SK-MEL-5 (cell line): ENCODE measurements around the gene HBM. TPM values are rescaled to one million over a fixed set of nuclear protein-coding genes. Genes with fewer than 3 reads are reported as not detected.
"Not testable (repeated sequence)": the region's sequence is repeated elsewhere in the genome, so short reads cannot be mapped to it uniquely, and the experiment has no call there.

Experiments
- DNase-seq: peaks from one replicate; pipeline ENCODE4 v3.0.0-alpha.2; 2016; ENCODE audit warnings: low read depth, low spot score
- in situ Hi-C: cut with HindIII; loops from 2 replicates; pipeline ENCODE4 v1.10.0; 2016; ENCODE audit warnings: low sequenced_read_pairs, high pct_unique_total_duplicates, low pct_unique_long_range_greater_than_20kb
- small RNA-seq, 2 experiments: library from RNA; depleted of rRNA; stranded (forward); fragments of <200 nt; gene quantifications; one replicate each; pipeline ENCODE3, GENCODE V24; 2014
- total RNA-seq: library from RNA; depleted of rRNA; stranded (reverse); fragments of >200 nt; shearing (Covaris generic); gene quantifications from 2 replicates; pipeline ENCODE4 v1.2.3, GENCODE V29; 2014; rRNA removed

HBM gene
- total RNA-seq, 1 experiment from 2014 or later = not detected

GRCh38 chr16:193441-193840 is 27.7 kb downstream of the HBM start:
- in situ Hi-C loops = no loop called here
- DNase-seq = no peak

GRCh38 chr16:194516-194915 is 28.7 kb downstream of the HBM start:
- in situ Hi-C loops = no loop called here
- no peak for DNase-seq

- no peak for DNase-seq
- in situ Hi-C loops = no loop called here
Observed at GRCh38 chr16:200388-200787, 34.6 kb downstream of the HBM start.

- no peak for DNase-seq
- in situ Hi-C loops = no loop called here
Observed at GRCh38 chr16:203246-203645, 37.5 kb downstream of the HBM start.

GRCh38 chr16:204046-204445 is 38.3 kb downstream of the HBM start:
- in situ Hi-C loops, DNase-seq: not testable (repeated sequence)

- DNase-seq, in situ Hi-C loops: not testable (repeated sequence)
Observed at GRCh38 chr16:209359-209758, 43.6 kb downstream of the HBM start.

- DNase-seq, in situ Hi-C loops: not testable (repeated sequence)
Observed at GRCh38 chr16:211631-212180, 45.9 kb downstream of the HBM start.

GRCh38 chr16:212999-213398 is 47.2 kb downstream of the HBM start:
- DNase-seq = no peak
- in situ Hi-C loops = no loop called here

Small RNA genes within 50 kb of the gene (small RNA-seq; reads per million reads assigned to genes)
- gene RF00019 = 0 reads per million in 2 experiments

Other genes with a start within 250 kb of the HBM start
- gene POLR3K, start 112.4 kb upstream of the HBM start, total RNA-seq = 5.3 and 7.0 TPM in 2 replicates
- gene SNRNP25, start 112.2 kb upstream of the HBM start, total RNA-seq = 26.0 and 28.2 TPM in 2 replicates
- gene RHBDF1, start 93.3 kb upstream of the HBM start, total RNA-seq = 5.9 and 7.9 TPM in 2 replicates
- gene MPG, start 87.8 kb upstream of the HBM start, total RNA-seq = 57.3 and 70.9 TPM in 2 replicates
- gene NPRL3, start 27.3 kb upstream of the HBM start, total RNA-seq = 4.1 and 5.6 TPM in 2 replicates
- not detected in 2 replicates for gene HBZ, start 13.3 kb upstream of the HBM start, total RNA-seq
- not detected in 2 replicates for gene HBA2, start 6.9 kb downstream of the HBM start, total RNA-seq
- not detected in 2 replicates for gene HBA1, start 10.7 kb downstream of the HBM start, total RNA-seq
- 2.2 and 2.5 TPM in 2 replicates for gene HBQ1, start 14.5 kb downstream of the HBM start, total RNA-seq
- 28.2 and 31.4 TPM in 2 replicates for gene LUC7L, start 63.5 kb downstream of the HBM start, total RNA-seq
- 30.2 and 31.2 TPM in 2 replicates for gene FAM234A, start 68.8 kb downstream of the HBM start, total RNA-seq
- 0.35 and 0.74 TPM in 2 replicates for gene RGS11, start 110.0 kb downstream of the HBM start, total RNA-seq
- gene ARHGDIG, start 114.6 kb downstream of the HBM start, total RNA-seq = 3.5 and 4.1 TPM in 2 replicates
- gene PDIA2, start 117.2 kb downstream of the HBM start, total RNA-seq = 0.08 and 0.34 TPM in 2 replicates
- gene AXIN1, start 186.7 kb downstream of the HBM start, total RNA-seq = 20.6 and 22.6 TPM in 2 replicates
- 78.0 and 105 TPM in 2 replicates for gene MRPL28, start 204.6 kb downstream of the HBM start, total RNA-seq
- gene PGAP6, start 216.0 kb downstream of the HBM start, total RNA-seq = 88.5 and 94.0 TPM in 2 replicates
- gene NME4, start 231.2 kb downstream of the HBM start, total RNA-seq = 176 and 197 TPM in 2 replicates
- gene DECR2, start 235.9 kb downstream of the HBM start, total RNA-seq = 11.9 and 12.5 TPM in 2 replicates